CD14-positive monocyte (primary cell): Measurements from ENCODE around the gene COPB2. TPM values are rescaled to one million over a fixed set of nuclear protein-coding genes. Genes with fewer than 3 reads are reported as not detected.
A peak's percentile ranks its signal among the peaks of the same experiment; 100 is the strongest.

Source experiments
- DNase-seq, 3 donors: peaks; one replicate each; pipeline ENCODE4 v3.0.0-alpha.2; 2011 to 2022
- H2AFZ ChIP-seq: 2 replicates; pipeline ENCODE4 v1.6.0; 2012; ENCODE audit warnings: mild to moderate bottlenecking, low read depth, low read length, inconsistent platforms; ENCODE audit not compliant: insufficient read depth, poor library complexity, severe bottlenecking
- H3K27ac ChIP-seq, 2 donors: 1 replicate in 1 of 2; 2 replicates in 1 of 2; pipeline ENCODE4 v1.5.1; 2012 to 2013; ENCODE audit warnings: low read length in 2 of 2, control low read depth in 1 of 2, inconsistent platforms in 1 of 2, low read depth in 1 of 2, mild to moderate bottlenecking in 1 of 2
- H3K27me3 ChIP-seq, 2 donors: one replicate each; pipeline versions ENCODE4 v1.6.0 to v1.6.1; 2011 to 2013; ENCODE audit warnings: low read length in 2 of 2; ENCODE audit not compliant: control insufficient read depth in 2 of 2, insufficient read depth in 2 of 2
- H3K36me3 ChIP-seq, 2 donors: replicated peaks in 1 of 2; 1 replicate in 1 of 2; 2 replicates in 1 of 2; pipeline versions ENCODE4 v1.5.1 to v1.6.1; 2012 to 2013; ENCODE audit warnings: low read length in 2 of 2, control low read depth in 1 of 2, inconsistent platforms in 1 of 2, mild to moderate bottlenecking in 1 of 2; ENCODE audit not compliant: insufficient read depth in 2 of 2, control insufficient read depth in 1 of 2
- H3K4me1 ChIP-seq, 2 donors: 1 replicate in 1 of 2; 2 replicates in 1 of 2; pipeline versions ENCODE4 v1.5.1 to v1.6.1; 2012 to 2013; ENCODE audit warnings: low read length in 2 of 2, control low read depth in 1 of 2, inconsistent platforms in 1 of 2, mild to moderate bottlenecking in 1 of 2, moderate library complexity in 1 of 2; ENCODE audit not compliant: insufficient read depth in 2 of 2, control insufficient read depth in 1 of 2
- H3K4me2 ChIP-seq: replicated peaks from 2 replicates; pipeline ENCODE3; 2012; ENCODE audit warnings: low read length, moderate library complexity, mild to moderate bottlenecking; ENCODE audit not compliant: poor library complexity, severe bottlenecking; ENCODE audit errors: extremely low read depth
- H3K4me3 ChIP-seq, 3 experiments: fragments of 200-600 bp in 1 of 3; sonication (generic) in 1 of 3; replicated peaks in 1 of 3; 1 replicate in 2 of 3; 2 replicates in 1 of 3; pipeline ENCODE4 v1.5.1; 2011 to 2013; ENCODE audit warnings: low read length in 3 of 3, mild to moderate bottlenecking in 3 of 3, control low read depth in 2 of 3, low read depth in 2 of 3, inconsistent platforms in 1 of 3, moderate library complexity in 1 of 3
- H3K79me2 ChIP-seq: 2 replicates; pipeline ENCODE4 v1.6.0; 2012; ENCODE audit warnings: mild to moderate bottlenecking, control low read depth, inconsistent platforms, low read length, moderate library complexity; ENCODE audit not compliant: insufficient read depth
- H3K9ac ChIP-seq: 2 replicates; pipeline ENCODE4 v1.6.0; 2017; ENCODE audit warnings: low read length, mild to moderate bottlenecking; ENCODE audit not compliant: insufficient read depth, poor library complexity, severe bottlenecking
- H3K9me3 ChIP-seq, 2 donors: replicated peaks in 1 of 2; 1 replicate in 1 of 2; 2 replicates in 1 of 2; pipeline versions ENCODE4 v1.5.1 to v1.6.1; 2012 to 2013; ENCODE audit warnings: low read length in 2 of 2, control low read depth in 1 of 2; ENCODE audit not compliant: control insufficient read depth in 1 of 2, insufficient read depth in 1 of 2
- H4K20me1 ChIP-seq: 2 replicates; pipeline ENCODE4 v1.6.0; 2012; ENCODE audit warnings: mild to moderate bottlenecking, low read length, control low read depth, moderate library complexity; ENCODE audit not compliant: insufficient read depth
- H3K27ac Mint-ChIP-seq, 7 donors: one replicate each; pipeline ENCODE4 v1.8.0; 2020; ENCODE audit warnings: mild to moderate bottlenecking in 7 of 7, mixed read lengths in 7 of 7, moderate library complexity in 6 of 7, inconsistent platforms in 2 of 7
- H3K27me3 Mint-ChIP-seq, 3 donors: one replicate each; pipeline ENCODE4 v1.8.0; 2021 to 2022; ENCODE audit warnings: low read depth in 3 of 3, mild to moderate bottlenecking in 3 of 3, mixed read lengths in 3 of 3, moderate library complexity in 3 of 3, inconsistent platforms in 1 of 3
- H3K36me3 Mint-ChIP-seq, 2 donors: one replicate each; pipeline ENCODE4 v1.8.0; 2020; ENCODE audit warnings: mixed read lengths in 2 of 2, inconsistent platforms in 1 of 2, mild to moderate bottlenecking in 1 of 2
- H3K4me1 Mint-ChIP-seq: one replicate; pipeline ENCODE4 v1.8.0; 2020; ENCODE audit warnings: mild to moderate bottlenecking, mixed read lengths
- H3K4me3 Mint-ChIP-seq, 2 donors: one replicate each; pipeline ENCODE4 v1.8.0; 2020; ENCODE audit warnings: mild to moderate bottlenecking in 2 of 2, mixed read lengths in 2 of 2, moderate library complexity in 1 of 2
- H3K9me3 Mint-ChIP-seq, 7 donors: one replicate each; pipeline ENCODE4 v1.8.0; 2020 to 2022; ENCODE audit warnings: mixed read lengths in 7 of 7, mild to moderate bottlenecking in 6 of 7, moderate library complexity in 6 of 7, inconsistent platforms in 2 of 7
- WGBS: methylation state at CpG from one replicate; pipeline ENCODE4 v1.1.5; 2013; ENCODE audit warnings: missing lambda C conversion rate; ENCODE audit not compliant: insufficient coverage; 5-methylcytosine and 5-hydroxymethylcytosine counted together
- intact Hi-C, 2 donors: fragments of 100-400 bp; cut with micrococcal nuclease; formaldehyde crosslinking; loops; one replicate each; pipeline versions ENCODE4 v1.15.0 to v1.15.1; 2023
- polyA plus RNA-seq, 3 donors: library from polyadenylated mRNA; depleted of rRNA in 1 of 3; unstranded in 2 of 3; stranded (reverse) in 1 of 3; fragments of 300-500 nt in 2 of 3; fragments of >200 nt in 1 of 3; fragmentation: Illumina TruSeq in 2 of 3; gene quantifications; 1 replicate in 2 of 3; 2 replicates in 1 of 3; pipeline ENCODE4 v1.2.3, GENCODE V29; 2012 to 2021
- TF ChIP-seq, protein P1 (sequence below): fragments of 200-600 bp; IDR thresholded peaks from one replicate; pipeline ENCODE4 v1.8.0; 2022; ENCODE audit warnings: antibody characterized with exemption, mild to moderate bottlenecking

Gene COPB2
- polyA plus RNA-seq, 3 donors: 22.6 to 95.6 (median 76.9) TPM

DNA sequence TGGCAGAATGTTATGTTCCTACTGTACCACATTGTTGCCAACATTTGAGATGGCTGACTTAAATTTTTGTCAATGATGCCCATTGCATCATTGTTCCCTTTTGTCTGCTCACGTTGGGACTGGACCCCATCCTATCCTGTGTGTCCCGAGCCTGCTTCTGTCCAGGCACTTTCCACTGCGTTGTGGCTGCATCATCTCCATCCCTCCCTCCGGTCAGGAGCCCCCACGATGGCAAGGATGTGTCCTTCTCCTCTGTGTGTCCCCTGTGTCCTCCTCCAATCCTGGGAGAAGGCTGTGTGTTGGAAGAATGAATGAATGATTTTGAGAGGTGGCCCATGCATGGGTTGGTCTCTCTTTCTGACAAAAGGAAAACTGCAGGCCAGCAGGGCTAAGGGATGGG lies 65.0 kb downstream of the COPB2 start:
- DNase-seq: no peak
- H3K4me2 ChIP-seq: no peak overlapping the region
- no peak overlapping the region for H3K4me3 ChIP-seq
- no peaks in the 10 kb centered on the region for H4K20me1 ChIP-seq
- H3K27me3 ChIP-seq: no peaks in the 10 kb centered on the region
- H3K27me3 Mint-ChIP-seq: peaks cover 2 to 9% (median 6%) of the 10 kb centered on the region in 3 donors
- H3K79me2 ChIP-seq: no peaks in the 10 kb centered on the region
- H3K36me3 Mint-ChIP-seq: no peaks in the 10 kb centered on the region
- H3K9me3 Mint-ChIP-seq: no peaks in the 10 kb centered on the region
- no peak overlapping the region for H3K4me3 Mint-ChIP-seq
- no peak overlapping the region for H3K9ac ChIP-seq
- H3K9me3 ChIP-seq: no peaks in the 10 kb centered on the region
- WGBS: 100% methylated on average over 1 of the region's 5 CpGs
- H3K27ac ChIP-seq: no peak overlapping the region
- intact Hi-C loops: no loop called here
- H3K27ac Mint-ChIP-seq: peak overlapping the region in 1 of 7 donors; percentile 11
- TF ChIP-seq, protein P1, sequence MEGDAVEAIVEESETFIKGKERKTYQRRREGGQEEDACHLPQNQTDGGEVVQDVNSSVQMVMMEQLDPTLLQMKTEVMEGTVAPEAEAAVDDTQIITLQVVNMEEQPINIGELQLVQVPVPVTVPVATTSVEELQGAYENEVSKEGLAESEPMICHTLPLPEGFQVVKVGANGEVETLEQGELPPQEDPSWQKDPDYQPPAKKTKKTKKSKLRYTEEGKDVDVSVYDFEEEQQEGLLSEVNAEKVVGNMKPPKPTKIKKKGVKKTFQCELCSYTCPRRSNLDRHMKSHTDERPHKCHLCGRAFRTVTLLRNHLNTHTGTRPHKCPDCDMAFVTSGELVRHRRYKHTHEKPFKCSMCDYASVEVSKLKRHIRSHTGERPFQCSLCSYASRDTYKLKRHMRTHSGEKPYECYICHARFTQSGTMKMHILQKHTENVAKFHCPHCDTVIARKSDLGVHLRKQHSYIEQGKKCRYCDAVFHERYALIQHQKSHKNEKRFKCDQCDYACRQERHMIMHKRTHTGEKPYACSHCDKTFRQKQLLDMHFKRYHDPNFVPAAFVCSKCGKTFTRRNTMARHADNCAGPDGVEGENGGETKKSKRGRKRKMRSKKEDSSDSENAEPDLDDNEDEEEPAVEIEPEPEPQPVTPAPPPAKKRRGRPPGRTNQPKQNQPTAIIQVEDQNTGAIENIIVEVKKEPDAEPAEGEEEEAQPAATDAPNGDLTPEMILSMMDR: no peak
- H3K4me1 ChIP-seq: peaks cover 0 to 6% of the 10 kb centered on the region in 2 donors
- H3K36me3 ChIP-seq: no peaks in the 10 kb centered on the region
- H3K4me1 Mint-ChIP-seq: peaks cover 6% of the 10 kb centered on the region
- no peak overlapping the region for H2AFZ ChIP-seq

GRCh38 chr3:139323146-139323545 lies 66.3 kb downstream of the COPB2 start:
- TF ChIP-seq, protein P1: no peak
- H3K36me3 Mint-ChIP-seq: no peaks in the 10 kb centered on the region
- intact Hi-C loops: no loop called here

More at GRCh38 chr3:139323146-139323545, 66.3 kb downstream of the COPB2 start:
- no peak for DNase-seq
- H3K9ac ChIP-seq: no peak overlapping the region
- no peaks in the 10 kb centered on the region for H3K4me1 ChIP-seq
- H3K27ac ChIP-seq: no peak overlapping the region
- H3K79me2 ChIP-seq: no peaks in the 10 kb centered on the region
- no peaks in the 10 kb centered on the region for H3K9me3 ChIP-seq
- Mint-ChIP-seq H3K4me3 (no peak overlapping the region), H3K4me1 (no peaks in the 10 kb centered on the region), H3K27ac (no peak overlapping the region), H3K9me3 (no peaks in the 10 kb centered on the region), H3K27me3 (peaks cover 4 to 9% (median 8%) of the 10 kb centered on the region in 3 donors)
- H3K4me3 ChIP-seq: no peak overlapping the region
- WGBS: 84% methylated on average over 2 of the region's 7 CpGs
- H3K36me3 ChIP-seq: no peaks in the 10 kb centered on the region
- H2AFZ ChIP-seq: no peak overlapping the region
- H4K20me1 ChIP-seq: no peaks in the 10 kb centered on the region
- no peak overlapping the region for H3K4me2 ChIP-seq
- no peaks in the 10 kb centered on the region for H3K27me3 ChIP-seq
